Measurements from ENCODE around the gene AZIN2.
"Not testable (repeated sequence)": the region's sequence is repeated elsewhere in the genome, so short reads cannot be mapped to it uniquely, and the experiment has no call there.

The AZIN2 gene

GRCh38 chr1:33096363-33097005, 15.5 kb downstream of the AZIN2 start:
- DNase-seq = no peak

DNA sequence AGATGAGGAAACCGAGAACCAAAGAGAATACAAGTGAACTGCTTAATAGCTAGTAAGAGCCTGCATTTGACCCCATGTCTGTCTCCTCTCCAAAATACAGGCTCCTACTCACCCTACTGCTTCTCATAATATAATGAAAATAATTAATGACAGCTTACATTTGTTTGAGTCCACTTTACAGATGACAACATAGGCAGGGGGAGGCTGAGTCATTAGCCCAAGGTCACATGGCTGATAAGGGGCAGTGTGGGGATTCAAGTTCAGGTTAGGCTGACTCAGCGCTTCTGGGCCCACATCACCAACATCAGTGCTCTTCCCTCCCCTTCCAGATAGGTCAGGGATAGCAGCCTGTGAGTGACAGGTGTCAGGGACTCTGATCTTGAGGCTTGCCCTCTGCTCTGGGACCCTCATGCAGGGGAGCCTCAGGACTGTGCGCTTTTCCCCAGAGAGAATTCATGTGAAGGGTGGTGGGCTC, 16.2 kb downstream of the AZIN2 start:
- DNase-seq = no peak

DNA sequence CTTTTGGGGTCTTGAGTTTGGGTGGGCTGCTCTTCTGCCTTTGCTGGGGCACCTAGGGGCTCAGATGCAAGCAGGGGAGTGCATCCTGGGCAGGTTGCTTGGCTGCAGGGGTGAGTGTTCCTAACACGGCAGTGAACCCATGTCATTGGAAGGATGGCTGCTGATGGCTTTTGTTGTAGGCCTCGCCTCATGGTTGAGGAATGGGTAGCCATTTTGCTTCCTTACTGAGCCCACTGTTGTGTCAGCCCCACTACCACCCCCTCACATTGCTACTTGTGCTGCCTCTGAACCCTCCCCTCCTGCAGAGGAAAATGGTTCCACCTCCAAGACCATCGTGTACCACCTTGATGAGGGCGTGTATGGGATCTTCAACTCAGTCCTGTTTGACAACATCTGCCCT, 16.8 kb downstream of the AZIN2 start:
- DNase-seq = no peak

DNA sequence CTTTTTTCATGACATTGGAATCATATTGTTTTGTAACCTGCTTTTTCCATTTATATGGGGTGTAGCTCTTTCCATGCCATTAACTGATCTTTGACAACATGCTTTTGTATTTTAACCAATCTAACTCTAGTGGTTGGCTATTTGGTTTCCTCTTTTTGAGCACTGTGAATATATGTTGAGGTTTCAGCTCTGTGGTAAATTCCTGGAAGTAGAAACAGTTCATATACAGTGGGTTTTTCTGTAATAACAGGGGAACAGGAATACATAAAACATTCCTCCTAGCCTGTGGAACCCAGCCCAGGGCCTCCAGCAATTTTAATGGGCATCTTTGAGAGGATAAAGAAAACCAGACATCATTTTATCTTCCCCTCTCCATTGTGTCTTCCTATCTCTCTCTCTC, 17.4 kb downstream of the AZIN2 start:
- peak; percentile 83 for DNase-seq

- DNase-seq = peak; percentile 98
These were observed 18.6 kb downstream of the AZIN2 start for GRCh38 chr1:33099290-33100118.

GRCh38 chr1:33100119-33100415, 19.1 kb downstream of the AZIN2 start:
- DNase-seq = not testable (repeated sequence)

GRCh38 chr1:33110477-33110876, 29.5 kb downstream of the AZIN2 start:
- DNase-seq = no peak

GRCh38 chr1:33111965-33112364, 31.0 kb downstream of the AZIN2 start:
- DNase-seq = peak; percentile 13

DNA sequence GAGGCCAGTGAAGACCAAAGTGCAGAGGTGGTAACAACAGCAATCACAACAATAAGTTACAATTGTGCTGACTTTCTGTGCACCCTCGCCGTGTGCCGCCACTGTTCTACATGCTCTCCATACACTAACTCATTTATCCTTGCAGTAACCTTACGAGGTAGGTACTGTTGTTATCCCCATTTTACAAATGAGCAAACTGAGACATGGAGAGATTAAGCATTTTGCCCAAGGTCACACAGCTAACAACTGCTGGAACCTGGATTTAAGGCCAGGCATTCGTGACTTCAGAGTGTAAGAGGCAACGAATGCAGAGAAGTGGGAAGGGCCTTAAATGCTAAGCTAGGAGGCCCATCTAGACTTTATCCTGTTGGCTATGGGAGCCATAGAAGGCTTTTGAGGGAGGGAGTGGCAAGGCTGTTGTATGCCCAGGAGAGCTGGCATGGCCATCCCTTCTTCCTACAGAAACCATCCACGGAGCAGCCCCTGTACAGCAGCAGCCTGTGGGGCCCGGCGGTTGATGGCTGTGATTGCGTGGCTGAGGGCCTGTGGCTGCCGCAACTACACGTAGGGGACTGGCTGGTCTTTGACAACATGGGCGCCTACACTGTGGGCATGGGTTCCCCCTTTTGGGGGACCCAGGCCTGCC, 36.6 kb downstream of the AZIN2 start:
- no peak for DNase-seq

GRCh38 chr1:33118274-33118673, 37.3 kb downstream of the AZIN2 start:
- DNase-seq = no peak

- DNase-seq = no peak
These were observed 38.1 kb downstream of the AZIN2 start for GRCh38 chr1:33119050-33119449.

GRCh38 chr1:33119532-33120217, 38.7 kb downstream of the AZIN2 start:
- DNase-seq = no peak

DNA sequence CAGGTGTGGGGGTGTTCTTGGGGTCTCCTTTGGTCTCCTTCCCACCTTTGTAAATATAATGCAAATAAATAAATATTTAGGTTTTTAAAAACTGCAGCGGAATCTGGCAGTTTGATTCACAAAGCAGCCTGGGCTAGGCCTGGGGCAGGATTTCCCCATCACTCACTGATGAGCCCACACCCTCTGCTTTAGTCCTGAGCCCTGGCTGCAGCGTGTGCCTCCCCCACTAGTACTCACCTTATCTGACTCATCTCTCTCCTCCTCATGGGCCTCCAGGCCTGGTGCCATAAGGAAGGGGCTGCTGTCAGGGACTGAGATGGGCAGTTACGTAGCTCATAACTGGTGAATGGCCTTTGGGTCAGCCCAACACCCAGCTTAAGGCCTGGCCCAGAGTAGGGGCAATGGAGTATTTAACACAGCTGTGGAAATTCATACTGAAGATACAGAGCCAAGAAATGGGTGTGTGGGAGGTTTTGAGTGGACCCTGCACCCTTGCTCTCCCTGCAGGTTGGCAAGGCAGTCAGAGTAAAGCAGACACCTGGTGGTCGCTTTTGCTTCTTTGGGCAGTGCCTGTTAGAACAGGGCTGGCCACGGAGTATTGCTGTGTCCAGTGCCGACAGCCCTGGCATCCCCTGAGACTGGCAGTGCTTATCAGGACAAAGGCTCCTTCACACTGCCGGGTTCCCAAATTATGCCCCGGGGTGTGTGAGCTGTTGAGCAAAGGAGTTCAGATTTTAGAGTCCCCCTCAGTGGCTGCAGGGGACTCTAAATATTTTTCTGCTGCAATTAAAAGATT, 39.7 kb downstream of the AZIN2 start:
- DNase-seq = no peak

- DNase-seq = no peak
These were observed 40.8 kb downstream of the AZIN2 start for GRCh38 chr1:33121728-33122127.

DNA sequence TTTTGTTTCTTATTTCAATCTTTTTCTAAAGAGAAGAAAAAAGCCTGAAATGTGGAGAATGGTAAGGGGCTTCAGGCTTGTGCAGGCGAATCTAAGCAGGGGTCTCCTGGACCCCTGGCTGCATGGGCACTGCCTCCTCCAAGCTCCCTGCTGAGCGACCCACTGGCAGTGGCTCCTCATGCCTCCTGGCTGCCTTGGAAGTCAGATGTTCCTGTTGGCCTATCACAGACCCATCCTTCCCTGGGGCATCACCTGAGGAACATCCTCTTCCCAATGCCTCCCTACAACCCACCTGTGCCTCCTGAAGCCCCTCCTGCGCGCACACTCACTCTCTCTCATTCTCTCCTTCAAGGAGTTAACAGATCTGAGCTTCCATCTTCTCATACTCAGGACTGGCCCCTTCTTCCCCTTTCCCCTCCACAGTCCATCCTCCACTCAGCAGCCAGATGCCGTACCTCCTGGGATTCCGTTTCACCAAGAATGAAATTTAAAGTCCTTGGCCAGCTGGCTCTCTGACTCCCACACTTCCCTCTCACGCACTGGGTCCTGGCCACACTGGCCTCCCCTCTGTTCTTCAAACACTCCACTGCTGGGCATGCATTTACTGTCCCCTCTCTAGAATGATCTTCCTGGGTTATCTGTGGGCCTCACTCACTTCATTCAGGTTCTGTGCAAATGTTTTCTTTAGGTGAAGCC, 41.7 kb downstream of the AZIN2 start:
- no peak for DNase-seq

- no peak for DNase-seq
These were observed 42.3 kb downstream of the AZIN2 start for GRCh38 chr1:33123266-33123665.

DNA sequence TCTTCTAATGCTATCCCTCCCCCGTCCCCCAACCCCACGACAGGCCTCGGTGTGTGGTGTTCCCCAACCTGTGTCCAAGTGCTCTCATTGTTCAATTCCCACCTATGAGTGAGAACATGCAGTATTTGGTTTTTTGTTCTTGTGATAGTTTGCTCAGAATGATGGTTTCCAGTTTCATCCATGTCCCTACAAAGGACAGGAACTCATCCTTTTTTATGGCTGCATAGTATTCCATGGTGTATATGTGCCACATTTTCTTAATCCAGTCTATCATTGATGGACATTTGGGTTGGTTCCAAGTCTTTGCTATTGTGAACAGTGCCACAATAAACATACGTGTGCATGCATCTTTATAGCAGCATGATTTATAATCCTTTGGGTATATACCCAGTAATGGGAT, 43.7 kb downstream of the AZIN2 start:
- not testable (repeated sequence) for DNase-seq

GRCh38 chr1:33126411-33127000, 45.6 kb downstream of the AZIN2 start:
- DNase-seq = no peak

DNA sequence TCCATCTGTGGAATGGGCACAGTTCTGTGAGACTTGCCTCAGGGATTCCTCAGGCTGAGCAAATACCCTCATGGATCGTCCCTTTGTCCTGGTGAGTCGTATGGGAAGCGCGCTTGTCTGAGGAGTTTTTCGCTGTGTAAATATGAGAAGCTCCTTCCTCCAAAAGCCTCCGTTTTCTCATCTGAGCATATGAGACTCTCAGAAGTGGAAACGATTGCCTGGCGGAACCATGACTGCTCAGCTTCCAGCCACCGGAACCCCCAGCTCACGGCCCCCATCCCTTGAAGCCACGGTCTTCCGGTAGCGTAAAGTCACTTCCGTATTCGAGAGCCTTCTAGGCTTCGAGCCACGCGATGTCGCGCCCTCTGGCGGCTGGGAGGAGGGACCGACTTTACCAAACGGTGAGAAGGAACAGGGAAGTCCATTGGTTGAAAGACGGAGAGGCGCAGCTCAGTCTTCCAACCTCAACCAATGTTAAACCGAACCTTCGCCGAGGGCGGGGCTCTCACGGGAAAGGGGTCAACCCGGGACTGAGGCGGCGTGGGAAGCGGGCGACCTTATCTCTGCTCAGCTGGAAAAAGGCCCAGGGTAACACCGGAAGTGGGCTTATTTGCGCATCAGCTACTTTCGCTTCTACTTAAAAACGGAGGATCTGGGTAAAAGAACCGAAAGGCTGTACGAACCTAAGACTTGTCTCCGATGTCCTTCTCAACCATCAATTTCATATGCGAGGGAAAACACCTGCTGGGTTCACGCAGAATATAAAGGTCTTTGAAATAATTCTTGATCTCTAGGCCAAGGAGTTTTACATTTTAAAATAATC, 46.3 kb downstream of the AZIN2 start:
- DNase-seq = peak; percentile 99

- DNase-seq = no peak
These were observed 47.8 kb downstream of the AZIN2 start for GRCh38 chr1:33128781-33129180.

- no peak for DNase-seq
These were observed 49.3 kb downstream of the AZIN2 start for GRCh38 chr1:33130297-33130696.

Data from GF-D8 (cell line).